ENCODE data around the gene SRD5A3.

SRD5A3 gene

DNA sequence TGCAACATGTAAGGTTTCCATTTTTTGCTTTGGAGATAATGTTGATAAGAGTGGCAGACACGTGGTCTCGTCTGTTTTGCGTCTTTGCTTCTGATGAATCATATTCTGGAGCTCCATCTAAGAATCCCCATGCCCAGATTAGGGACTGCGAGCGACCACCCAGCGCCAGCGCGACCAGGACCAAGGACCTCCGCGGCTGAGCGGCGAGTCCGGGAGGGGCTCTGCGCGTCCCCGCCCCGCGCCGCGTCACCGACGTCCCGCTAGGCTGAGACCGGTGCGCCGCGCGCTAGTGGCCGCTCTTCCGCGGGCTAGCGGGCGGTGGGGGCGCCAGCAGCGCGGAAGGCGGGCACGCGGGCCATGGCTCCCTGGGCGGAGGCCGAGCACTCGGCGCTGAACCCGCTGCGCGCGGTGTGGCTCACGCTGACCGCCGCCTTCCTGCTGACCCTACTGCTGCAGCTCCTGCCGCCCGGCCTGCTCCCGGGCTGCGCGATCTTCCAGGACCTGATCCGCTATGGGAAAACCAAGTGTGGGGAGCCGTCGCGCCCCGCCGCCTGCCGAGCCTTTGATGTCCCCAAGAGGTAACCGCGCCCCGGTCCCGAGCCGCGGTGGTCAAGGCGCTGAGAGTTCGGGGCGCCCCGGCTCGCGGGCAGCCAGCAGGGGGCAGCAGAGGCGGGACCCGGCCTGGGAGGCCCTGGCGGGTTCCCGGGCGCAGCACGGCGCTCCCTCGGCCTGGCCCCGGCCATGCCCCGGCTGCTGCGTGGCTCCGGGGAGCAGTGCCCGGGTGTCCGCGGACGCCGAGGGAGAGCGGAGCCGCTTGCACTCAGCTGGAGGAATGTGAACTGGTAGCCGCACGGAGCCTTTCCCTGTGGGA lies at the start of gene SRD5A3:
TSS of gene SRD5A3 (plus strand) at position 263 of the 871 bp plus-strand sequence. CDS start at position 358, 95 bp downstream.
- DNase-seq (ENCODE audit: low read depth in 3 of 3, low spot score in 1 of 3) = peak; percentile 22 to 82 (median 59)

DNA sequence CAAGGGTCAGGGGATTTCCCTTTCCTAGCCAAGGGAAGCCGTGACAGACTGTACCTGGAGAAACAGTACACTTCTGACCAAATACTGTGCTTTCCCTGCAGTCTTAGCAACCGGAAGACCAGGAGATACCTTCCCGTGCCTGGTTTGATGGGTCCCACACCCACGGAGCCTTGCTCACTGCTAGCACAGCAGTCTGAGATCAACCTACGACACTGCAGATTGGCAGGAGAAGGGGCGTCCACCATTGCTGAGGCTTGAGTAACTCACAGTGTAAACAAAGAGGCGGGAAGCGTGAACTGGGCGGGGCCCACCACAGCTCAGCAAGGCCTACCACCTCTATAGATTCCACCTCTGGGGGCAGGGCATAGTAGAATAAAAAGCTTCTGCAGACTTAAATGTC lies 48.7 kb upstream of the SRD5A3 start:
- no peak for DNase-seq (ENCODE audit: low read depth in 3 of 3, low spot score in 1 of 3)

GRCh38 chr4:55303760-55304165 lies 42.3 kb upstream of the SRD5A3 start:
- no peak for DNase-seq (ENCODE audit: low read depth in 3 of 3, low spot score in 1 of 3)

DNA sequence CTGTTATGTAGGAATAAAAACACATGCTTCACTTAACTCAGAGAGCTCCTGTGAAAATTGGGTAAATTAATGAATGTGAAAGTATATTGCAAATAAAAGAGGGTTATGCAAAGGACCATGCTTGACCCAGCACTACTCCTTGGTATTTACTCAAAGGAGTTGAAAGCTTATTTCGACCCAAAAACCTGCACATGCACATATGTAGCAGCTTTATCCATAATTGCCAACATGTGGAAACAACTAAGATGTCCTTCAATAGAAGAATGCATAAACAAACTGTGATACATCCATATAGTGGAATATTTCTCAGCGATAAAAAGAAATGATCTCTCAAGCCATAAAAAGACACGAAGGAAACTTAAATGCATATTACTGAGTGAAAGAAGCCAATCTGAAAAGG lies 41.7 kb upstream of the SRD5A3 start:
- no peak for DNase-seq (ENCODE audit: low read depth in 3 of 3, low spot score in 1 of 3)

DNA sequence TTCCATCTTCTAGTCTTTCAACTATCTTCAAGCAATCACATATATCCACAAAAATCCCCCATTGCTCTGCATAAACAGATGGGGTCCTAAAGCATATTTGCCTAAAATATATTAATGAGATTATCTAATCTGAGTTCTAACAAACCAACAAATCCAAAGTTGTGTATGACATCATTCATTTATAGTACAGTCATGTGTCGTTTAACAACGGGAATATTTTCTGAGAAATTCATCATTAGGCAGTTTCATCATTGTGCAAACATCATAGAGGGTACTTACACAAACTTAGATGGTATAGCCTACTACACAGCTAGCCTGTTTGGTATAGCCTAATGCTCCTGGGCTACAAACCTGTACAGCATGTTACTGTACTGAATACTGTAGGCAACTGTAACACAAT lies 38.0 kb upstream of the SRD5A3 start:
- DNase-seq (ENCODE audit: low read depth in 3 of 3, low spot score in 1 of 3) = no peak

DNA sequence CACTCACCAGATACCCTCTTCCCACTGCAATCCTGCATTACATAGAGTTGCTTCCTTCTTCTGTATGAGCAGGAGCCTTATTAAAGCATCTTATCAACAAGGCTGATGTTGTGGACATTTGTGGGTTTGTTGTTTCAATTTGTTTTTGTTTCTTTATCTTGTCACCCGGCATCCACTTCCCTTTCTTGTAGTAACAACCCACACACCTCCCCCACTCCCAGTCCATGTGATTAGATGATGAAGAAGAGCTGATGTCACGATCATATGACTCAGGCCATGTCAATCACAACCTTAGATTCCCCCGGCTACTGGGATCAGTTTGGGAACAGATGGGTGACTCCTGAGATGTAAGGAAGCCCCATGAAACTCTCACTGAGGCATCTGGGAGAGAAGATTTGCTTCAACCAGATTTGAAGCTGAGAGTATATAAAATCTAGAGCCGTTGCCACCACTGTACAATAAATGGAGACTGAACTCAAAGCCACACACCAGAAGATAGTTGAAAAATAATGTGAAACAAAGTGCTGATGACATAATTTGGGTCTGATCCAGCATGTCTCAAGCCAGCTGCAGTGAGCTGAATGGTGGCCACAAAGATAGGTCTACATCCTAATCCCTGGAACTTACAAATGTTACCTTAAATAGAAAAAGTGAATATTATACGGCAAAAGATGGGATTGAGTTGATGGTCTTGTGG lies 34.1 kb upstream of the SRD5A3 start:
- no peak for DNase-seq (ENCODE audit: low read depth in 3 of 3, low spot score in 1 of 3)

GRCh38 chr4:55312489-55313101 lies 33.4 kb upstream of the SRD5A3 start:
- DNase-seq (ENCODE audit: low read depth in 3 of 3, low spot score in 1 of 3) = no peak

GRCh38 chr4:55314141-55314820 lies 31.8 kb upstream of the SRD5A3 start:
- DNase-seq (ENCODE audit: low read depth in 3 of 3, low spot score in 1 of 3) = no peak

- no peak for DNase-seq (ENCODE audit: low read depth in 3 of 3, low spot score in 1 of 3)
Observed at GRCh38 chr4:55318175-55319129, 27.6 kb upstream of the SRD5A3 start.

GRCh38 chr4:55321707-55322264 lies 24.3 kb upstream of the SRD5A3 start:
- no peak for DNase-seq (ENCODE audit: low read depth in 3 of 3, low spot score in 1 of 3)

GRCh38 chr4:55323375-55323774 lies 22.7 kb upstream of the SRD5A3 start:
- DNase-seq (ENCODE audit: low read depth in 3 of 3, low spot score in 1 of 3) = no peak

DNA sequence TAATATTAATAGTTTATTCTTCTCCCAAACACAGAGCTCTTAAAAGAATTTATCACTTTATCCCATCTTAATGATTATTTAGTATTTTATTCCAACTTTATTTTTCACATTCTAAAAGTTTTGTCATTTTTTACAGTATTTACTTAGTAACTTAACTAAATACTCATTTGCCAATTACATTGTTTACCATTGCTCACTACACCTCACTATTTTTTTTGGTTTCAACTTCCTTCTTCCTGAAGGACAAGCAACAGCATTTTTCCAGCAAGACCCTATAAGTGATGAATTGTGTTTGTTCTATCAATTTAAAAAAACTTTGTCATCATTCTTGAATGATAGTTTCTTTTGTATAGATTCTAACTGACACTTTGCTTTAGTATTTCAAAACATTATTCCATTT lies 19.4 kb upstream of the SRD5A3 start:
- no peak for DNase-seq (ENCODE audit: low read depth in 3 of 3, low spot score in 1 of 3)

- DNase-seq (ENCODE audit: low read depth in 3 of 3, low spot score in 1 of 3) = no peak
Observed at GRCh38 chr4:55329012-55329411, 17.0 kb upstream of the SRD5A3 start.

DNA sequence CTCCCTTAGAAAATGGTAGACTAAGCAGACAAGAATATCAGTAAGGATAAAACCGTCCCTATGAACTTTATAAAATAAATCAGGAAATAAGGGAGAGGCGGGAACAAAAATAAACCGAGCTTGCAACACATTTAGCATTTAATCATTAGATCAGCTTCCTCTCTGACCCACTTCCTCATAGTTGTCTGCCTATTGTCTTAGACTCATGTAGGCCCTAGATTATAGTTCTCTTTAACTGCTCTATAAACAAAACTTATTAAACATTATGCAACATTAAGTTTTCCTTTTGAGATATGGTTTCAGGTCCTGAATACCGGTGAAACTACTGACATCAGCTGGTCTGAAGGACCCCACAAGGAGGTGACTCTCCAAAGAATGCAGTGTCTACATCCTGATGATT lies 15.8 kb upstream of the SRD5A3 start:
- DNase-seq (ENCODE audit: low read depth in 3 of 3, low spot score in 1 of 3) = no peak

- DNase-seq (ENCODE audit: low read depth in 3 of 3, low spot score in 1 of 3) = no peak
Observed at GRCh38 chr4:55336138-55337034, 9.7 kb upstream of the SRD5A3 start.

- no peak for DNase-seq (ENCODE audit: low read depth in 3 of 3, low spot score in 1 of 3)
Observed at GRCh38 chr4:55337944-55338343, 8.1 kb upstream of the SRD5A3 start.

GRCh38 chr4:55338486-55338885 lies 7.6 kb upstream of the SRD5A3 start:
- DNase-seq (ENCODE audit: low read depth in 3 of 3, low spot score in 1 of 3) = no peak

DNA sequence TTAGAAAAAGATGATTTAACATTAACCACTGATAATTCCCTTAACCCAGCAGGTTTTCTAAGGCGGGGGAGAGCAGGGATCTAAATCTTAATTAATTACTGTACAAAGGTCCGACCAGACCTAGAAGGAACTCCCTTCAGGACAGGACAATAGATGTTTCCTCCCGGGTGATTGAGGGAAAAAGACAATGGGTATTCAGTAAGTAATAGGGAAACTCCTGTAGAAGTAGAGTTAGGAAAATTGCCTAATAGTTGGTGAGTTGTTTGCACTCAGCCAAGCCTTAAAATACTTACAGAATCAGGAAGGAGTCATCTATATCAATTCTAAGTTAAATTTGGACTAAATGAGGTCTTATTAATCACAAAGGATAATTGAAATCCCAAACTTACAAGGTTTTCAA lies 5.8 kb upstream of the SRD5A3 start:
- DNase-seq (ENCODE audit: low read depth in 3 of 3, low spot score in 1 of 3) = no peak

DNA sequence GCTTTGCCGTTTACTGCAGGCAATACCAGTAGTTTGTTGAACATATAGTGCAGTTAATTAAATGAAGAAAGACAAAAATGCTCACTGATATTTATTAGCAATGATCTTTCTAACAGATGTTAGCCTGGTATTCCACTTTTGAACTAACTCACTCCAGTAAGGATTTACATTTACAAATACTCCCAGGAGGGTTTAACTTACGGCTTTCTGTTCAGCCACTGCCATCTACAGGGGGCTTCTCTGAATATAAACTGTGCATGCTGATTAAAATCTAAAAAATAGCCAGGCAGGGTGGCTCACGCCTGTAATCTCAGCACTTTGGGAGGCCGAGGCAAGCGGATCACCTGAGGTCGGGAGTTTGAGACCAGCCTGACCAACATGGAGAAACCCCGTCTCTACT lies 2.2 kb upstream of the SRD5A3 start:
- DNase-seq (ENCODE audit: low read depth in 3 of 3, low spot score in 1 of 3) = no peak

All from stimulated activated CD4-positive, alpha-beta T cell treated with anti-CD3 and anti-CD28 coated beads, TNF-alpha, amount 100 ng/mL, for 1 hour (primary cell).